Peyer's patch (tissue), 4 donors: ENCODE measurements around the gene FGGY. TPM values are rescaled to one million over a fixed set of nuclear protein-coding genes. Genes with fewer than 3 reads are reported as not detected.

Experiments used
- DNase-seq, 3 donors: peaks; one replicate each; pipeline ENCODE4 v3.0.0-alpha.2; 2017 to 2019
- H3K27ac ChIP-seq, 4 donors: fragments of 200-600 bp; sonication (generic); one replicate each; pipeline ENCODE4 v1.5.1; 2016 to 2019
- H3K27me3 ChIP-seq, 2 donors: fragments of 200-600 bp; sonication (generic); one replicate each; pipeline ENCODE4 v1.5.1; 2019
- H3K36me3 ChIP-seq, 3 donors: fragments of 200-600 bp; sonication (generic); one replicate each; pipeline ENCODE4 v1.5.1; 2016 to 2019
- H3K4me1 ChIP-seq, 4 donors: fragments of 200-600 bp; sonication (generic); one replicate each; pipeline ENCODE4 v1.5.1; 2016 to 2019
- H3K4me3 ChIP-seq, 4 donors: fragments of 200-600 bp; sonication (generic); 1 replicate in 3 of 4; 2 replicates in 1 of 4; pipeline ENCODE4 v1.5.1; 2016 to 2019; ENCODE audit warnings: mild to moderate bottlenecking in 1 of 4
- H3K9me3 ChIP-seq, 4 donors: fragments of 200-600 bp; sonication (generic); one replicate each; pipeline ENCODE4 v1.5.1; 2016 to 2019; ENCODE audit warnings: mild to moderate bottlenecking in 1 of 4
- CTCF ChIP-seq, 6 experiments: fragments of 450-650 bp in 4 of 6; fragments of 200-600 bp in 2 of 6; sonication (generic) in 1 of 6; IDR thresholded peaks; one replicate each; pipeline ENCODE4 v1.5.1; 2017 to 2019; ENCODE audit warnings: antibody characterized with exemption in 6 of 6, mild to moderate bottlenecking in 3 of 6, moderate library complexity in 1 of 6
- POLR2A ChIP-seq, 2 donors: fragments of 450-650 bp; IDR thresholded peaks; one replicate each; pipeline ENCODE4 v1.5.1; 2017; ENCODE audit warnings: antibody characterized with exemption in 2 of 2, mild to moderate bottlenecking in 2 of 2, moderate library complexity in 2 of 2
- total RNA-seq, 4 donors: library from RNA; depleted of rRNA; stranded (reverse); fragments of >200 nt; gene quantifications; one replicate each; pipeline ENCODE4 v1.1.0, GENCODE V29; 2016

The FGGY gene
- total RNA-seq, 4 donors from 2014 or later = 18.9 to 102 (median 33.6) TPM

GRCh38 chr1:59543211-59543668, 246.3 kb downstream of the FGGY start:
- no peaks in the 10 kb centered on the region for H3K9me3 ChIP-seq
- no peak for DNase-seq
- no peaks in the 10 kb centered on the region for H3K4me1 ChIP-seq
- peak overlapping the region in 1 of 4 donors; percentile 30 for H3K27ac ChIP-seq
- no peaks in the 10 kb centered on the region for H3K27me3 ChIP-seq
- H3K4me3 ChIP-seq = no peak overlapping the region
- H3K36me3 ChIP-seq = no peaks in the 10 kb centered on the region
- no peak for TF ChIP-seq CTCF (IDR thresholded peaks at IDR 0.05)
- no peak for TF ChIP-seq POLR2A (IDR thresholded peaks at IDR 0.05)

GRCh38 chr1:59544615-59545293, 247.9 kb downstream of the FGGY start:
- Histone ChIP-seq H3K4me3 (no peak overlapping the region), H3K27ac (no peak overlapping the region), H3K4me1 (no peaks in the 10 kb centered on the region), H3K27me3 (no peaks in the 10 kb centered on the region), H3K9me3 (no peaks in the 10 kb centered on the region), H3K36me3 (no peaks in the 10 kb centered on the region)
- no peak for DNase-seq
- TF ChIP-seq POLR2A (IDR thresholded peaks at IDR 0.05) (no peak), CTCF (IDR thresholded peaks at IDR 0.05) (no peak)

- Histone ChIP-seq H3K27ac (no peak overlapping the region), H3K36me3 (no peaks in the 10 kb centered on the region)
Observed at GRCh38 chr1:59545830-59546229, 248.9 kb downstream of the FGGY start.

GRCh38 chr1:59549066-59549837, 252.4 kb downstream of the FGGY start:
- Histone ChIP-seq H3K27ac (no peak overlapping the region), H3K36me3 (no peaks in the 10 kb centered on the region)
- TF ChIP-seq CTCF (IDR thresholded peaks at IDR 0.05) (no peak), POLR2A (IDR thresholded peaks at IDR 0.05) (no peak)

More at GRCh38 chr1:59545830-59546229, 248.9 kb downstream of the FGGY start:
- peaks cover 0 to 8% (median 0%) of the 10 kb centered on the region in 4 donors for H3K4me1 ChIP-seq
- TF ChIP-seq POLR2A (IDR thresholded peaks at IDR 0.05) = no peak
- no peak for TF ChIP-seq CTCF (IDR thresholded peaks at IDR 0.05)
- H3K9me3 ChIP-seq = no peaks in the 10 kb centered on the region
- H3K4me3 ChIP-seq = no peak overlapping the region
- no peaks in the 10 kb centered on the region for H3K27me3 ChIP-seq
- DNase-seq = no peak

GRCh38 chr1:59549903-59550302, 253.0 kb downstream of the FGGY start:
- H3K36me3 ChIP-seq = no peaks in the 10 kb centered on the region
- no peaks in the 10 kb centered on the region for H3K9me3 ChIP-seq
- H3K27ac ChIP-seq = peak overlapping the region in 1 of 4 donors; percentile 35
- H3K27me3 ChIP-seq = no peaks in the 10 kb centered on the region
- TF ChIP-seq CTCF (IDR thresholded peaks at IDR 0.05) (no peak), POLR2A (IDR thresholded peaks at IDR 0.05) (no peak)
- DNase-seq = peak in 1 of 3 donors; percentile 57
- no peak overlapping the region for H3K4me3 ChIP-seq
- H3K4me1 ChIP-seq = peaks cover 0 to 8% (median 0%) of the 10 kb centered on the region in 4 donors

More at GRCh38 chr1:59549066-59549837, 252.4 kb downstream of the FGGY start:
- H3K27me3 ChIP-seq = no peaks in the 10 kb centered on the region
- no peak overlapping the region for H3K4me3 ChIP-seq
- H3K9me3 ChIP-seq = no peaks in the 10 kb centered on the region
- peaks cover 0 to 8% (median 0%) of the 10 kb centered on the region in 4 donors for H3K4me1 ChIP-seq
- DNase-seq = no peak
